Measurements from ENCODE around the gene PSMB8. TPM values are rescaled to one million over a fixed set of nuclear protein-coding genes. Genes with fewer than 3 reads are reported as not detected.

The PSMB8 gene
- total RNA-seq, 1 experiment from 2014 or later, result 0.96 TPM

- Histone ChIP-seq H3K4me3 (replicated peaks in 1 of 2; ENCODE audit: low read depth in 1 of 2, low read length in 2 of 2) (no peak overlapping the region), H3K4me1 (ENCODE audit: control insufficient read depth in 1 of 2, insufficient read depth in 2 of 2, low read length in 2 of 2) (peaks cover 0 to 13% of the 10 kb centered on the region in 2 experiments; a peak in 2 of 4 replicates), H3K4me2 (ENCODE audit: low read length) (no peak overlapping the region), H3K27me3 (ENCODE audit: insufficient read depth, low read length) (peaks cover 5% of the 10 kb centered on the region; the same call in 1 of the 2 replicates), H3K9me2 (ENCODE audit: insufficient read depth) (no peaks in the 10 kb centered on the region), H3K9ac (ENCODE audit: low read length) (no peak overlapping the region), H3K27ac (ENCODE audit: low read depth, low read length) (no peak overlapping the region), H4K20me1 (ENCODE audit: insufficient read depth) (no peaks in the 10 kb centered on the region), H2AFZ (ENCODE audit: low read depth, low read length, poor library complexity, severe bottlenecking) (no peak overlapping the region), H3K79me2 (ENCODE audit: insufficient read depth, low read length) (no peaks in the 10 kb centered on the region), H3K36me3 (ENCODE audit: control insufficient read depth in 1 of 2, insufficient read depth in 2 of 2, low read length in 2 of 2) (no peaks in the 10 kb centered on the region), H3K9me3 (ENCODE audit: control insufficient read depth in 1 of 2, insufficient read depth in 1 of 2, low read depth in 1 of 2, low read length in 2 of 2) (no peaks in the 10 kb centered on the region)
- DNase-seq (ENCODE audit: low read depth, low spot score) (no peak), ATAC-seq (no peak)
- POLR2A ChIA-PET, result no interaction called here
- RAD21 ChIA-PET (ENCODE audit: low non-redundant PET in 1 of 2, low total read pairs in 2 of 2, uncharacterized antibody in 2 of 2, unreplicated experiment in 2 of 2), result no interaction called here
- CTCF ChIA-PET, result interaction anchor here (1.7 kb wide), 1 partner anchor 75 kb away, joined by 6 read pairs; no protein-coding TSS in a partner anchor
- TF ChIP-seq TCF7L2 (IDR thresholded peaks at IDR 0.05; ENCODE audit: borderline replicate concordance, extremely low read depth, insufficient read depth, insufficient read length), result no peak
- TF ChIP-seq CEBPB (IDR thresholded peaks at IDR 0.05; ENCODE audit: low read depth), result no peak
- no peak for TF ChIP-seq EGR1 (IDR thresholded peaks at IDR 0.05; ENCODE audit: low read depth)
- TF ChIP-seq EZH2phosphoT487 (IDR thresholded peaks at IDR 0.05; ENCODE audit: borderline replicate concordance), result no peak
- TF ChIP-seq ZNF274 (IDR thresholded peaks at IDR 0.05; ENCODE audit: low read depth, low read length), result no peak
- TF ChIP-seq REST (IDR thresholded peaks at IDR 0.05; ENCODE audit: low read depth), result no peak
- TF ChIP-seq SRF (IDR thresholded peaks at IDR 0.05; ENCODE audit: low read depth), result no peak
- no peak for TF ChIP-seq CTCF (IDR thresholded peaks at IDR 0.05 in 2 of 3, conservative IDR thresholded peaks at IDR 0.05 in 1 of 3; ENCODE audit: borderline replicate concordance in 1 of 3, insufficient read depth in 1 of 3, low read depth in 2 of 3, low read length in 2 of 3)
- no peak for TF ChIP-seq POLR2AphosphoS5 (IDR thresholded peaks at IDR 0.05; ENCODE audit: low read depth, low read length)
- no peak for TF ChIP-seq JUND (IDR thresholded peaks at IDR 0.05)
- no TSS peak for BruUV-seq (replicated peaks)
- intact Hi-C loops (cut with micrococcal nuclease), result no loop called here
Measured at GRCh38 chr6:32792901-32793435, 50.9 kb downstream of the PSMB8 start.

Other genes with a start within 250 kb of the PSMB8 start
- 0.86 TPM for gene HLA-DQA1, start 206.6 kb downstream of the PSMB8 start, total RNA-seq (2021; ENCODE audit: unreplicated experiment)
- gene HLA-DQB1, start 177.4 kb downstream of the PSMB8 start, total RNA-seq (2021; ENCODE audit: unreplicated experiment), result 2.1 TPM
- gene HLA-DQA2, start 102.7 kb downstream of the PSMB8 start, total RNA-seq (2021; ENCODE audit: unreplicated experiment), result not detected
- 1.8 TPM for gene HLA-DQB2, start 80.5 kb downstream of the PSMB8 start, total RNA-seq (2021; ENCODE audit: unreplicated experiment)
- gene HLA-DOB, start 27.0 kb downstream of the PSMB8 start, total RNA-seq (2021; ENCODE audit: unreplicated experiment), result 0.64 TPM
- gene TAP2, start 5.3 kb downstream of the PSMB8 start, total RNA-seq (2021; ENCODE audit: unreplicated experiment), result 59.9 TPM
- gene TAP1, start 9.7 kb upstream of the PSMB8 start, total RNA-seq (2021; ENCODE audit: unreplicated experiment), result 32.2 TPM
- 8.1 TPM for gene PSMB9, start 10.1 kb upstream of the PSMB8 start, total RNA-seq (2021; ENCODE audit: unreplicated experiment)
- 3.3 TPM for gene HLA-DMB, start 97.0 kb upstream of the PSMB8 start, total RNA-seq (2021; ENCODE audit: unreplicated experiment)
- gene HLA-DMA, start 109.0 kb upstream of the PSMB8 start, total RNA-seq (2021; ENCODE audit: unreplicated experiment), result 12.1 TPM
- gene BRD2, start 124.5 kb upstream of the PSMB8 start, total RNA-seq (2021; ENCODE audit: unreplicated experiment), result 260 TPM
- gene HLA-DOA, start 165.5 kb upstream of the PSMB8 start, total RNA-seq (2021; ENCODE audit: unreplicated experiment), result 0.39 TPM
- gene HLA-DPA1, start 229.6 kb upstream of the PSMB8 start, total RNA-seq (2021; ENCODE audit: unreplicated experiment), result 0.89 TPM
- gene HLA-DPB1, start 231.9 kb upstream of the PSMB8 start, total RNA-seq (2021; ENCODE audit: unreplicated experiment), result 1.5 TPM

All from HCT116 (cell line).